Fibroblast of lung (primary cell): ENCODE results near the gene ZBTB26.

ENCODE experiments used
- EZH2 ChIP-seq: IDR thresholded peaks from 2 replicates; pipeline ENCODE4 v1.5.1; 2012; ENCODE audit warnings: low read length, control low read depth, mild to moderate bottlenecking; ENCODE audit errors: missing control alignments
- TF ChIP-seq, protein P1 (sequence below), 2 donors: IDR thresholded peaks in 1 of 2; conservative IDR thresholded peaks in 1 of 2; 1 replicate in 1 of 2; 2 replicates in 1 of 2; pipeline ENCODE4 v1.5.1; 2011 to 2012; ENCODE audit warnings: low read length in 2 of 2, control low read depth in 1 of 2, inconsistent platforms in 1 of 2, low read depth in 1 of 2, mild to moderate bottlenecking in 1 of 2

DNA sequence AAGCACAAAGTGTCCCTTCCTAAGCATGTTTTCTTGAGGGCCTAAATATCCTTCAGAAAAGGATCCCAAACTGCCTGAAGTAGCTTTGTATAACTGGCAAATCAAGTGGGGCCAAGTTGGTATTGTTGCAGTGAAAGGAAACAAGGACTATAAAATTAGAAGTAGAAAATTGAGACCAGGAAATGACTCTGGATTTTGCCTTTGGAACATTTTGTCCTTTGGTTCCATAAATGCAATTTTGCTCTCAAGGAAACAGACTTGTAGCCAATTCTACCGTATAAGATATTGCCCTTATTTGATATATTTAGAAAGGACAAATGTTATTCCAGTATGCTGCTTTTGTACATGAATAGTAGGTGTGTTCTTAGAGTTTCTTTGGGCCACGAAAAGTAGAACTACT, 43.9 kb upstream of the ZBTB26 start:
- TF ChIP-seq, protein P1, sequence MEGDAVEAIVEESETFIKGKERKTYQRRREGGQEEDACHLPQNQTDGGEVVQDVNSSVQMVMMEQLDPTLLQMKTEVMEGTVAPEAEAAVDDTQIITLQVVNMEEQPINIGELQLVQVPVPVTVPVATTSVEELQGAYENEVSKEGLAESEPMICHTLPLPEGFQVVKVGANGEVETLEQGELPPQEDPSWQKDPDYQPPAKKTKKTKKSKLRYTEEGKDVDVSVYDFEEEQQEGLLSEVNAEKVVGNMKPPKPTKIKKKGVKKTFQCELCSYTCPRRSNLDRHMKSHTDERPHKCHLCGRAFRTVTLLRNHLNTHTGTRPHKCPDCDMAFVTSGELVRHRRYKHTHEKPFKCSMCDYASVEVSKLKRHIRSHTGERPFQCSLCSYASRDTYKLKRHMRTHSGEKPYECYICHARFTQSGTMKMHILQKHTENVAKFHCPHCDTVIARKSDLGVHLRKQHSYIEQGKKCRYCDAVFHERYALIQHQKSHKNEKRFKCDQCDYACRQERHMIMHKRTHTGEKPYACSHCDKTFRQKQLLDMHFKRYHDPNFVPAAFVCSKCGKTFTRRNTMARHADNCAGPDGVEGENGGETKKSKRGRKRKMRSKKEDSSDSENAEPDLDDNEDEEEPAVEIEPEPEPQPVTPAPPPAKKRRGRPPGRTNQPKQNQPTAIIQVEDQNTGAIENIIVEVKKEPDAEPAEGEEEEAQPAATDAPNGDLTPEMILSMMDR (conservative IDR thresholded peaks at IDR 0.05 in 1 of 2, IDR thresholded peaks at IDR 0.05 in 1 of 2; ENCODE audit: low read depth in 1 of 2, low read length in 2 of 2): no peak
- no peak for TF ChIP-seq EZH2
